MCF 10A (cell line): ENCODE measurements around the gene VPS16. TPM values are rescaled to one million over a fixed set of nuclear protein-coding genes. Genes with fewer than 3 reads are reported as not detected.
"Not testable (repeated sequence)": the region's sequence is repeated elsewhere in the genome, so short reads cannot be mapped to it uniquely, and the experiment has no call there.

Source experiments
- BruUV-seq: library from RNA; stranded (reverse); fragments of 400-500 nt; replicated peaks from 2 replicates; lab custom pipeline; 2021; lab: Mats Ljungman, UMichigan
- CTCF ChIA-PET: fragments of 300-600 bp; sonication (Branson Sonifier 250); formaldehyde crosslinking; extraction: SDS; loops from one replicate; lab custom pipeline; 2021; ENCODE audit warnings: antibody characterized with exemption, inconsistent platforms; lab: Yijun Ruan, JAX
- POLR2A ChIA-PET: fragments of 300-600, 350-650 bp; sonication (Branson Sonifier 250); formaldehyde crosslinking; extraction: SDS; loops from one replicate; lab custom pipeline; 2020; ENCODE audit warnings: antibody characterized with exemption, inconsistent platforms; lab: Yijun Ruan, JAX
- DNase-seq: peaks from one replicate; pipeline ENCODE4 v3.0.0-alpha.2; 2018; ENCODE audit not compliant: unreplicated experiment
- H3K27ac Mint-ChIP-seq: one replicate; pipeline ENCODE4 v1.8.0; 2022; ENCODE audit warnings: mild to moderate bottlenecking, low read depth, mixed read lengths; ENCODE audit not compliant: unreplicated experiment
- H3K27me3 Mint-ChIP-seq: one replicate; pipeline ENCODE4 v1.8.0; 2022; ENCODE audit warnings: mixed read lengths; ENCODE audit not compliant: insufficient read depth, unreplicated experiment
- H3K36me3 Mint-ChIP-seq: one replicate; pipeline ENCODE4 v1.8.0; 2022; ENCODE audit warnings: mild to moderate bottlenecking, moderate library complexity, mixed read lengths; ENCODE audit not compliant: insufficient read depth, unreplicated experiment
- H3K4me1 Mint-ChIP-seq: one replicate; pipeline ENCODE4 v1.8.0; 2022; ENCODE audit warnings: mixed read lengths; ENCODE audit not compliant: insufficient read depth, unreplicated experiment
- H3K4me3 Mint-ChIP-seq: one replicate; pipeline ENCODE4 v1.8.0; 2022; ENCODE audit warnings: mild to moderate bottlenecking, moderate library complexity, mixed read lengths; ENCODE audit not compliant: unreplicated experiment
- H3K9me3 Mint-ChIP-seq: one replicate; pipeline ENCODE4 v1.8.0; 2022; ENCODE audit warnings: mixed read lengths; ENCODE audit not compliant: unreplicated experiment
- intact Hi-C: fragments of 100-400 bp; cut with micrococcal nuclease; formaldehyde crosslinking; loops from 2 replicates; pipeline ENCODE4 v1.14.1; 2022
- total RNA-seq: library from RNA; stranded (reverse); gene quantifications from 2 replicates; pipeline ENCODE4 v1.2.3, GENCODE V29; 2022
- TF ChIP-seq, protein P1 (sequence below): fragments of 200-600 bp; IDR thresholded peaks from one replicate; pipeline ENCODE4 v1.8.0; 2022; ENCODE audit warnings: antibody characterized with exemption, mild to moderate bottlenecking; ENCODE audit not compliant: unreplicated experiment

Gene VPS16
- total RNA-seq, 1 experiment from 2014 or later, result 32.6 TPM

DNA sequence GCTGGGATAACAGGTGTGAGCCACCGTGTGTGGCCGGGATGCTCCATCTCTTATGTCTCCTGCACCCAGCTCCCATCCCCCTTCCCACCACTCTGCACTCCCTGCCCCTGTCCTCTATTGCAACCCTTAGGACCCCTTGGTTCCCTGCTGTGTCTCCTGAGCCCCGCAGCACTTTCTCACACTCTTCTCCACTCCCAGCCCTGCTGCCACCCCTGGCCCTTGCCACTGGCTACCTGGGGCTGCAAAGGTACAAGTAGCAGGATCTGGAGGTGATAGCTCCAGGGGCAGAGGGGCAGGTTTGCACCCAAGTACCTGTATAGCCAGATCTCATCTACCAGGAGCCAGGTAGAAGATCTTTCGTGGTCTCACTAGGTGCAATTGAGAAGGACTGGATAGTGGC lies 33.5 kb upstream of the VPS16 start:
- TF ChIP-seq, protein P1, sequence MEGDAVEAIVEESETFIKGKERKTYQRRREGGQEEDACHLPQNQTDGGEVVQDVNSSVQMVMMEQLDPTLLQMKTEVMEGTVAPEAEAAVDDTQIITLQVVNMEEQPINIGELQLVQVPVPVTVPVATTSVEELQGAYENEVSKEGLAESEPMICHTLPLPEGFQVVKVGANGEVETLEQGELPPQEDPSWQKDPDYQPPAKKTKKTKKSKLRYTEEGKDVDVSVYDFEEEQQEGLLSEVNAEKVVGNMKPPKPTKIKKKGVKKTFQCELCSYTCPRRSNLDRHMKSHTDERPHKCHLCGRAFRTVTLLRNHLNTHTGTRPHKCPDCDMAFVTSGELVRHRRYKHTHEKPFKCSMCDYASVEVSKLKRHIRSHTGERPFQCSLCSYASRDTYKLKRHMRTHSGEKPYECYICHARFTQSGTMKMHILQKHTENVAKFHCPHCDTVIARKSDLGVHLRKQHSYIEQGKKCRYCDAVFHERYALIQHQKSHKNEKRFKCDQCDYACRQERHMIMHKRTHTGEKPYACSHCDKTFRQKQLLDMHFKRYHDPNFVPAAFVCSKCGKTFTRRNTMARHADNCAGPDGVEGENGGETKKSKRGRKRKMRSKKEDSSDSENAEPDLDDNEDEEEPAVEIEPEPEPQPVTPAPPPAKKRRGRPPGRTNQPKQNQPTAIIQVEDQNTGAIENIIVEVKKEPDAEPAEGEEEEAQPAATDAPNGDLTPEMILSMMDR, result no peak
- no TSS peak for BruUV-seq
- Mint-ChIP-seq H3K36me3 (no peaks in the 10 kb centered on the region), H3K27me3 (peaks cover 23% of the 10 kb centered on the region), H3K9me3 (peaks cover 10% of the 10 kb centered on the region), H3K4me3 (no peak overlapping the region), H3K27ac (no peak overlapping the region), H3K4me1 (no peaks in the 10 kb centered on the region)
- DNase-seq, result no peak
- ChIA-PET CTCF (interaction anchor here (0.5 kb wide), 1 partner anchor 12 kb away, joined by 3 read pairs; no protein-coding TSS in a partner anchor), POLR2A (no interaction called here)
- intact Hi-C loops, result no loop called here

DNA sequence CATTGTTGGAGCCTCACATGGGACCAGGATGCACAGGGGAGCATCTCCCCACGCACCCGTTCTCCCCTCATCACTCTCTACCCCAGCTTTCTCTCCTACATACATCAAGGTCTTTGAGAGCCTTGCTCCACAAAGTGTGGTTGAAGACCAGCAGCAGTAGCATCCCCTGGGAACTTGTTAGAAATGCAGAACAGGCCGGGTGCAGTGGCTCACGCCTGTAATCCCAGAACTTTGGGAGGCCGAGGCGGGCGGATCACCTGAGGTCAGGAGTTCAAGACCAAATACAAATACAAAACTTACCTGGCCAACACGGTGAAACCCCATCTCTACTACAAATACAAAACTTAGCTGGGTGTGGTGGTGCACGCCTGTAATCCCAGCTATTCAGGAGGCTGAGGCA lies 32.6 kb upstream of the VPS16 start:
- H3K36me3 Mint-ChIP-seq, CTCF ChIA-PET, POLR2A ChIA-PET, BruUV-seq, DNase-seq, H3K4me3 Mint-ChIP-seq, intact Hi-C loops, H3K27ac Mint-ChIP-seq, H3K4me1 Mint-ChIP-seq: not testable (repeated sequence)
- H3K9me3 Mint-ChIP-seq, result peaks cover 17% of the 10 kb centered on the region
- H3K27me3 Mint-ChIP-seq, result peaks cover 14% of the 10 kb centered on the region

DNA sequence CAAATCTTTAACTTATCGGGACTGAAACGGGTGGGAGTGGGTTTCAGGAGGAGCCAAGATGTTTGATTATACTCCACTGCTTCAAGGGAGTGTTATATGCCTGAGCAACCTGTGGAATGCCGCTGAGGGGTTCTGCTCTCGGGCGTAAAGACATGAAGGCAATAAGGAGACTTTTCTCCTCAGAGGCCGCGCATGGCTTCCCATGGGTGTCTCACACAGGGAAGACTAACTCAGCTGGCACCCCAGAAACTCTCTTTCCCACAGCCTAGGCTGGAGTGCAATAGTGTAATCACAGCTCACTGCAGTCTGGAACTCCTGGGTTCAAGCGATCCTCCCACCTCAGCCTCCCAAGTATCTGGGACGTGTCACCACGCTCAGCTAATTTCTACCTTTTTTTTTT lies 30.9 kb upstream of the VPS16 start:
- TF ChIP-seq, protein P1, result no peak
- Mint-ChIP-seq H3K27ac (no peak overlapping the region), H3K36me3 (no peaks in the 10 kb centered on the region), H3K4me1 (peaks cover 6% of the 10 kb centered on the region), H3K27me3 (peaks cover 13% of the 10 kb centered on the region), H3K9me3 (peaks cover 17% of the 10 kb centered on the region), H3K4me3 (no peak overlapping the region)
- intact Hi-C loops, result no loop called here
- ChIA-PET CTCF (interaction anchor here (0.5 to 0.7 kb wide), 3 partner anchors 93 to 1136 kb away, joined by 3 to 7 read pairs (median 4); no protein-coding TSS in a partner anchor), POLR2A (no interaction called here)
- DNase-seq, result no peak
- no TSS peak for BruUV-seq

DNA sequence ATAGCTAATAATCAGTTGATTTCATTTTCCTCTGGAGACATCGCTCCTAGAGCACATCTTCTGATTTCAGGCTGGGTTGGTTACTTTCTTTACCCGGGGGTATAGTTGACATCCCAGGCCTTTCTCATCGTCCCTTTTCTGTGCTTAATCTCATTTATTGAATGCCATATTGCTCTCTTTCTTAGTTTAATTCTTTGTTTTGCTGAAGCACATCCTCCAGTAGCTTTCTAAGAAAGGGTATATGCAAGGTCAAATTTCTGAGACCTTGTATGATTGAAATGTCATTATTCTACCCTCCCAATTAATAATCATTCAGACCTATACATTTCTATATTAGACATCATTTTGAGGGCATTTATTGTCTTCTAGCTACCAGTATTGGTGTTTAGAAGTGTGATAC lies 28.4 kb upstream of the VPS16 start:
- intact Hi-C loops, result no loop called here
- CTCF ChIA-PET, result no interaction called here
- H3K27ac Mint-ChIP-seq, result no peak overlapping the region
- POLR2A ChIA-PET, result interaction anchor here (0.8 to 1.1 kb wide), 2 partner anchors 16 to 64 kb away, joined by 3 read pairs; no protein-coding TSS in a partner anchor
- H3K27me3 Mint-ChIP-seq, result no peaks in the 10 kb centered on the region
- no peak overlapping the region for H3K4me3 Mint-ChIP-seq
- peaks cover 12% of the 10 kb centered on the region for H3K4me1 Mint-ChIP-seq
- no TSS peak for BruUV-seq
- H3K36me3 Mint-ChIP-seq, result no peaks in the 10 kb centered on the region
- no peak for DNase-seq
- TF ChIP-seq, protein P1, result no peak
- H3K9me3 Mint-ChIP-seq, result peaks cover 17% of the 10 kb centered on the region
